ENCODE data around the gene C12orf54. TPM values are rescaled to one million over a fixed set of nuclear protein-coding genes. Genes with fewer than 3 reads are reported as not detected.

The C12orf54 gene
- total RNA-seq, 1 donor from 2014 or later = 1.2 TPM

GRCh38 chr12:48482930-48483329, 632 bp downstream of the C12orf54 start:
- Histone ChIP-seq H3K9ac (ENCODE audit: low read length) (no peak overlapping the region), H3K4me2 (ENCODE audit: low read length) (no peak overlapping the region), H3K4me1 (ENCODE audit: insufficient read depth, low read length) (no peaks in the 10 kb centered on the region), H3K27ac (ENCODE audit: low read depth, low read length) (no peak overlapping the region), H4K20me1 (ENCODE audit: insufficient read depth, low read length) (no peaks in the 10 kb centered on the region), H3K79me2 (ENCODE audit: insufficient read depth, low read length) (no peaks in the 10 kb centered on the region), H3K9me3 (ENCODE audit: insufficient read depth, low read depth, low read length) (no peaks in the 10 kb centered on the region), H2AFZ (ENCODE audit: low read depth, low read length) (no peak overlapping the region), H3K27me3 (ENCODE audit: insufficient read depth, low read length) (no peaks in the 10 kb centered on the region), H3K36me3 (ENCODE audit: insufficient read depth, low read length) (no peaks in the 10 kb centered on the region), H3K4me3 (ENCODE audit: insufficient read depth, low read depth, low read length) (no peak overlapping the region)
- no peak overlapping the region for H3K27ac Mint-ChIP-seq (ENCODE audit: unreplicated experiment)
- H3K4me3 Mint-ChIP-seq (ENCODE audit: unreplicated experiment) = no peak overlapping the region
- TF ChIP-seq, protein P1, sequence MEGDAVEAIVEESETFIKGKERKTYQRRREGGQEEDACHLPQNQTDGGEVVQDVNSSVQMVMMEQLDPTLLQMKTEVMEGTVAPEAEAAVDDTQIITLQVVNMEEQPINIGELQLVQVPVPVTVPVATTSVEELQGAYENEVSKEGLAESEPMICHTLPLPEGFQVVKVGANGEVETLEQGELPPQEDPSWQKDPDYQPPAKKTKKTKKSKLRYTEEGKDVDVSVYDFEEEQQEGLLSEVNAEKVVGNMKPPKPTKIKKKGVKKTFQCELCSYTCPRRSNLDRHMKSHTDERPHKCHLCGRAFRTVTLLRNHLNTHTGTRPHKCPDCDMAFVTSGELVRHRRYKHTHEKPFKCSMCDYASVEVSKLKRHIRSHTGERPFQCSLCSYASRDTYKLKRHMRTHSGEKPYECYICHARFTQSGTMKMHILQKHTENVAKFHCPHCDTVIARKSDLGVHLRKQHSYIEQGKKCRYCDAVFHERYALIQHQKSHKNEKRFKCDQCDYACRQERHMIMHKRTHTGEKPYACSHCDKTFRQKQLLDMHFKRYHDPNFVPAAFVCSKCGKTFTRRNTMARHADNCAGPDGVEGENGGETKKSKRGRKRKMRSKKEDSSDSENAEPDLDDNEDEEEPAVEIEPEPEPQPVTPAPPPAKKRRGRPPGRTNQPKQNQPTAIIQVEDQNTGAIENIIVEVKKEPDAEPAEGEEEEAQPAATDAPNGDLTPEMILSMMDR (IDR thresholded peaks at IDR 0.05; ENCODE audit: insufficient read depth, low read depth, low read length) = no peak
- TF ChIP-seq EZH2 (IDR thresholded peaks at IDR 0.05; ENCODE audit: insufficient read depth, low read length) = no peak
- no peak for FAIRE-seq
- DNase-seq (ENCODE audit: low read depth) = no peak
- peaks cover 19% of the 10 kb centered on the region for H3K27me3 Mint-ChIP-seq (ENCODE audit: low read depth, unreplicated experiment)
- no peaks in the 10 kb centered on the region for H3K4me1 Mint-ChIP-seq (ENCODE audit: low read depth, unreplicated experiment)
- H3K9me3 Mint-ChIP-seq (ENCODE audit: unreplicated experiment) = peaks cover 5% of the 10 kb centered on the region
- H3K36me3 Mint-ChIP-seq (ENCODE audit: low read depth, unreplicated experiment) = no peaks in the 10 kb centered on the region

GRCh38 chr12:48486261-48486660, 4.0 kb downstream of the C12orf54 start:
- Histone ChIP-seq H3K4me1 (ENCODE audit: insufficient read depth, low read length) (no peaks in the 10 kb centered on the region), H3K27ac (ENCODE audit: low read depth, low read length) (no peak overlapping the region), H3K79me2 (ENCODE audit: insufficient read depth, low read length) (no peaks in the 10 kb centered on the region), H3K4me3 (ENCODE audit: insufficient read depth, low read depth, low read length) (no peak overlapping the region), H3K9ac (ENCODE audit: low read length) (no peak overlapping the region), H3K9me3 (ENCODE audit: insufficient read depth, low read depth, low read length) (no peaks in the 10 kb centered on the region), H4K20me1 (ENCODE audit: insufficient read depth, low read length) (no peaks in the 10 kb centered on the region), H2AFZ (ENCODE audit: low read depth, low read length) (no peak overlapping the region), H3K36me3 (ENCODE audit: insufficient read depth, low read length) (no peaks in the 10 kb centered on the region), H3K27me3 (ENCODE audit: insufficient read depth, low read length) (no peaks in the 10 kb centered on the region), H3K4me2 (ENCODE audit: low read length) (no peak overlapping the region)
- FAIRE-seq (no peak), DNase-seq (ENCODE audit: low read depth) (no peak)
- Mint-ChIP-seq H3K36me3 (ENCODE audit: low read depth, unreplicated experiment) (no peaks in the 10 kb centered on the region), H3K9me3 (ENCODE audit: unreplicated experiment) (peaks cover 4% of the 10 kb centered on the region), H3K27me3 (ENCODE audit: low read depth, unreplicated experiment) (peaks cover 24% of the 10 kb centered on the region), H3K4me3 (ENCODE audit: unreplicated experiment) (no peak overlapping the region), H3K27ac (ENCODE audit: unreplicated experiment) (no peak overlapping the region), H3K4me1 (ENCODE audit: low read depth, unreplicated experiment) (peaks cover 10% of the 10 kb centered on the region)
- TF ChIP-seq EZH2 (IDR thresholded peaks at IDR 0.05; ENCODE audit: insufficient read depth, low read length) = no peak
- TF ChIP-seq, protein P1 (IDR thresholded peaks at IDR 0.05; ENCODE audit: insufficient read depth, low read depth, low read length) = no peak

DNA sequence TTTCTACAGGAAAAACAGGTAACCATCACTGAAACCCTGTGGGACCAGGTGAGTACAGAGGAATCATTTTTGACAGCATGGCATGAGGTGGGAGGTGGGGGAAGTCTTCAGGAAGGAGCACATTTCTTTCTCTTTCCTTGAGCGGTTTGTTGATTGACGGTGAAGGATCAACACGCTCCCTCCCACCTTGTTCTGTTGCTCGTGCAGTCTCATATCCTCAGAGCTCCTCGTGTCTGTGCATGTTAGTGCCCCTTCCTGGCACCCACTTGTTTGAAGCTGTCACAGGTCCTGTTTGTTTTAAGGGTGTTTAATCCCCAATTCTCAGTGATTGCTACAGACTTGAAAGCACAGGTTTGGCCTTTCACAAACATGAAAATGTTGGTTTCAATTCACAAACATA, 4.4 kb downstream of the C12orf54 start:
- Histone ChIP-seq H3K27ac (ENCODE audit: low read depth, low read length) (no peak overlapping the region), H4K20me1 (ENCODE audit: insufficient read depth, low read length) (no peaks in the 10 kb centered on the region), H3K9me3 (ENCODE audit: insufficient read depth, low read depth, low read length) (no peaks in the 10 kb centered on the region), H3K9ac (ENCODE audit: low read length) (no peak overlapping the region), H3K4me3 (ENCODE audit: insufficient read depth, low read depth, low read length) (no peak overlapping the region), H3K27me3 (ENCODE audit: insufficient read depth, low read length) (no peaks in the 10 kb centered on the region), H3K4me1 (ENCODE audit: insufficient read depth, low read length) (no peaks in the 10 kb centered on the region), H3K4me2 (ENCODE audit: low read length) (no peak overlapping the region), H2AFZ (ENCODE audit: low read depth, low read length) (no peak overlapping the region), H3K36me3 (ENCODE audit: insufficient read depth, low read length) (no peaks in the 10 kb centered on the region), H3K79me2 (ENCODE audit: insufficient read depth, low read length) (no peaks in the 10 kb centered on the region)
- H3K36me3 Mint-ChIP-seq (ENCODE audit: low read depth, unreplicated experiment) = no peaks in the 10 kb centered on the region
- H3K27ac Mint-ChIP-seq (ENCODE audit: unreplicated experiment) = no peak overlapping the region
- peaks cover 2% of the 10 kb centered on the region for H3K9me3 Mint-ChIP-seq (ENCODE audit: unreplicated experiment)
- peaks cover 10% of the 10 kb centered on the region for H3K4me1 Mint-ChIP-seq (ENCODE audit: low read depth, unreplicated experiment)
- H3K27me3 Mint-ChIP-seq (ENCODE audit: low read depth, unreplicated experiment) = peaks cover 25% of the 10 kb centered on the region
- DNase-seq (ENCODE audit: low read depth) (no peak), FAIRE-seq (no peak)
- TF ChIP-seq, protein P1 (IDR thresholded peaks at IDR 0.05; ENCODE audit: insufficient read depth, low read depth, low read length) = no peak
- TF ChIP-seq EZH2 (IDR thresholded peaks at IDR 0.05; ENCODE audit: insufficient read depth, low read length) = no peak
- no peak overlapping the region for H3K4me3 Mint-ChIP-seq (ENCODE audit: unreplicated experiment)
